ENCODE data around the gene RNASE12. TPM values are rescaled to one million over a fixed set of nuclear protein-coding genes. Genes with fewer than 3 reads are reported as not detected.

RNASE12 gene
- total RNA-seq, 1 experiment from 2014 or later: not detected

- Histone ChIP-seq H2AFZ (ENCODE audit: low read depth, low read length, poor library complexity, severe bottlenecking) (no peak overlapping the region), H3K27me3 (ENCODE audit: insufficient read depth, low read length) (no peaks in the 10 kb centered on the region), H3K27ac (ENCODE audit: low read depth, low read length) (no peak overlapping the region), H3K9me3 (ENCODE audit: control insufficient read depth in 1 of 2, insufficient read depth in 1 of 2, low read depth in 1 of 2, low read length in 2 of 2) (no peaks in the 10 kb centered on the region), H3K79me2 (ENCODE audit: insufficient read depth, low read length) (no peaks in the 10 kb centered on the region), H3K4me1 (ENCODE audit: control insufficient read depth in 1 of 2, insufficient read depth in 2 of 2, low read length in 2 of 2) (peaks cover 12 to 26% of the 10 kb centered on the region in 2 experiments), H3K4me2 (ENCODE audit: low read length) (no peak overlapping the region), H3K4me3 (replicated peaks in 1 of 2; ENCODE audit: low read depth in 1 of 2, low read length in 2 of 2) (no peak overlapping the region), H3K36me3 (ENCODE audit: control insufficient read depth in 1 of 2, insufficient read depth in 2 of 2, low read length in 2 of 2) (no peaks in the 10 kb centered on the region), H4K20me1 (ENCODE audit: insufficient read depth) (no peaks in the 10 kb centered on the region), H3K9ac (ENCODE audit: low read length) (no peak overlapping the region), H3K9me2 (ENCODE audit: insufficient read depth) (no peaks in the 10 kb centered on the region)
- no peak for TF ChIP-seq POLR2AphosphoS5 (IDR thresholded peaks at IDR 0.05; ENCODE audit: low read depth, low read length)
- TF ChIP-seq ELF1 (IDR thresholded peaks at IDR 0.05; ENCODE audit: borderline replicate concordance, low read depth): no peak
- TF ChIP-seq EGR1 (IDR thresholded peaks at IDR 0.05; ENCODE audit: low read depth): no peak
- TF ChIP-seq EZH2phosphoT487 (IDR thresholded peaks at IDR 0.05; ENCODE audit: borderline replicate concordance): no peak
- TF ChIP-seq CTCF (IDR thresholded peaks at IDR 0.05 in 2 of 3, conservative IDR thresholded peaks at IDR 0.05 in 1 of 3; ENCODE audit: borderline replicate concordance in 1 of 3, insufficient read depth in 1 of 3, low read depth in 2 of 3, low read length in 2 of 3): no peak
- no peak for TF ChIP-seq REST (IDR thresholded peaks at IDR 0.05; ENCODE audit: low read depth)
- no peak for TF ChIP-seq TCF7L2 (IDR thresholded peaks at IDR 0.05; ENCODE audit: borderline replicate concordance, extremely low read depth, insufficient read depth, insufficient read length)
- no peak for TF ChIP-seq CBX3 (IDR thresholded peaks at IDR 0.05; ENCODE audit: low read depth)
- TF ChIP-seq CEBPB (IDR thresholded peaks at IDR 0.05; ENCODE audit: low read depth): no peak
- ChIA-PET CTCF (no interaction called here), POLR2A (no interaction called here), RAD21 (ENCODE audit: low non-redundant PET in 1 of 2, low total read pairs in 2 of 2, uncharacterized antibody in 2 of 2, unreplicated experiment in 2 of 2) (no interaction called here)
- intact Hi-C loops (cut with micrococcal nuclease): loop anchor here (10.0 kb wide), 1 partner anchor 359 kb away; no protein-coding TSS in a partner anchor
- DNase-seq (ENCODE audit: low read depth, low spot score): no peak
- ATAC-seq: no peak
- no TSS peak for BruUV-seq (replicated peaks)
Observed at GRCh38 chr14:20615996-20616395, 24.8 kb upstream of the RNASE12 start.

Measured in HCT116 (cell line).